Measurements from ENCODE around the gene PKHD1. TPM values are rescaled to one million over a fixed set of nuclear protein-coding genes. Genes with fewer than 3 reads are reported as not detected.

PKHD1 gene
- total RNA-seq, 4 donors from 2014 or later = 0.12 TPM; not detected in 3

DNA sequence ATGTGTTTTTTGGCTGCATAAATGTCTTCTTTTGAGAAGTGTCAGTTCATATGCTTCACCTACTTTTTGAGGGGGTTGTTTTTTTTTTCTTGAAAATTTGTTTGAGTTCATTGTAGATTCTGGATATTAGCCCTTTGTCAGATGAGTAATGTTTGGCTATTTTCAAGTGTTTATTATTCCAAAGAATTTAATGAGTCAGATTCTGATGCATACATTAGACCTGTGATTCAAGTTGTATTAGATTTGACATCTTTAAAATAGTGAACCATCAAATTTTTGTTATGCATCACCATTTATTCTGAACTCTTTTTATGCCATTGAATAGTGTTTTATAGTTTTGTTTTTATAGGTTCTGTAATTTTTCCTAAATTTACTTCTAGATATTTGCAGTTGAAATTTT lies 319.3 kb downstream of the PKHD1 start:
- ATAC-seq (ENCODE audit: low FRiP score) = no peak
- TF ChIP-seq, protein P1, sequence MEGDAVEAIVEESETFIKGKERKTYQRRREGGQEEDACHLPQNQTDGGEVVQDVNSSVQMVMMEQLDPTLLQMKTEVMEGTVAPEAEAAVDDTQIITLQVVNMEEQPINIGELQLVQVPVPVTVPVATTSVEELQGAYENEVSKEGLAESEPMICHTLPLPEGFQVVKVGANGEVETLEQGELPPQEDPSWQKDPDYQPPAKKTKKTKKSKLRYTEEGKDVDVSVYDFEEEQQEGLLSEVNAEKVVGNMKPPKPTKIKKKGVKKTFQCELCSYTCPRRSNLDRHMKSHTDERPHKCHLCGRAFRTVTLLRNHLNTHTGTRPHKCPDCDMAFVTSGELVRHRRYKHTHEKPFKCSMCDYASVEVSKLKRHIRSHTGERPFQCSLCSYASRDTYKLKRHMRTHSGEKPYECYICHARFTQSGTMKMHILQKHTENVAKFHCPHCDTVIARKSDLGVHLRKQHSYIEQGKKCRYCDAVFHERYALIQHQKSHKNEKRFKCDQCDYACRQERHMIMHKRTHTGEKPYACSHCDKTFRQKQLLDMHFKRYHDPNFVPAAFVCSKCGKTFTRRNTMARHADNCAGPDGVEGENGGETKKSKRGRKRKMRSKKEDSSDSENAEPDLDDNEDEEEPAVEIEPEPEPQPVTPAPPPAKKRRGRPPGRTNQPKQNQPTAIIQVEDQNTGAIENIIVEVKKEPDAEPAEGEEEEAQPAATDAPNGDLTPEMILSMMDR (IDR thresholded peaks at IDR 0.05) = no peak
- no peak for DNase-seq (ENCODE audit: low spot score)

DNA sequence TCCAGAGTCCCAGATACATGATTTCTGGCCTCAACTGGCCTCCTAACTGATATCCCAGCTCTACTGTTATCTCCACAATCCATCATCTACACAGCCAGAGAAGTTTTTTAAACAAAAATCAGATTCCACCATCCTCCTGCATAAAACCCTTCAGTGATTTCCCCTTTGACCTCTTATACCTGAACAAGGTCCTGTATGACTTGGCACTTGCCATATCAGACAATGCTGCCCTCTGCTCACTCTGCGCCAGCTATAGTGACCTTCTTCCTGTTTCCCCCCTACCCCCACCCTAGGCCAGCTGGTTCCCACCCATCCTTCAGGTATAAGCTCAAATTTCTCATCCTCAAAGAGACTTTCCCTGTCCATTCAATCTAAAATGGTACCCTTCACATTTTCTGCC lies 322.2 kb downstream of the PKHD1 start:
- DNase-seq (ENCODE audit: low spot score) (no peak), ATAC-seq (ENCODE audit: low FRiP score) (no peak)
- TF ChIP-seq, protein P1 (IDR thresholded peaks at IDR 0.05) = no peak

DNA sequence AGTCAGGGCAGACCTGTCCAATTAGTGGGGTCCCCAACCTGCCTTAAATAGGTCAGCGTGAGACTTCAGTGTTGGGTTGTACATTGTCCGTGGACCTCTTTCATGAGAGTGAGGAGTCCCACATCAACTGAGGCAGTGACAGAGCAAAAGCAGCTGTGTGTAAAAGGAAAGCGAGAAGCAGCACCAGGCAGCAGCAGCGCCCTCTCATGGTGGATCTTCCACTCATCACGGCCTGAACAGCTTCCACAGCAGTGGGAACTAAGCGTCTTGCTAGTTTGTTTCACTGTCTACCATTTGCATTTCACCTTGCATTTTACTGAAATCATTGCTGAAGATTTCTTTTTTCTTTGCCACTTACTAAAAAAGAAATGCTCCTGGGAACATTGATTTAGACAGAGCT lies 333.8 kb downstream of the PKHD1 start:
- ATAC-seq (ENCODE audit: low FRiP score) = no peak
- TF ChIP-seq, protein P1 (IDR thresholded peaks at IDR 0.05) = no peak
- no peak for DNase-seq (ENCODE audit: low spot score)

DNA sequence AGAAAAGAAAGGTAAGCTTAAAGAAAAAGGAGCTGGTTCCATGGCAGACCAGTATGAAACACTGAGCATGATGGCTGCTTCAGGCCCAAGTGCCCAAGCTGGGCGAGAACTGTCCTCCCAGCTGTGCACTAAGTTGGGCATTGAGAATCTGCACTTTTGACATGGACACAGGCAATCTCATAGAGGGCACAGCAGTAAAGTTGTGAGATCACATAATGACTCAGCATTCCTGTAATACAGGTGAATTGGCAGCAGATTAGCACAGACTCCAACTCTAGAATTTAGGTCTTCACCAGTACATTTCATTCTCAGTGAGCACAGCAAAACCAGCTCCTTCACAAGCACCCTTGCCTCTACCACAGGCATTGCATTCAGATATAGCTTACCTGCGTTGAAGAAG lies 343.4 kb downstream of the PKHD1 start:
- TF ChIP-seq, protein P1 (IDR thresholded peaks at IDR 0.05) = no peak
- DNase-seq (ENCODE audit: low spot score) (no peak), ATAC-seq (ENCODE audit: low FRiP score) (no peak)

DNA sequence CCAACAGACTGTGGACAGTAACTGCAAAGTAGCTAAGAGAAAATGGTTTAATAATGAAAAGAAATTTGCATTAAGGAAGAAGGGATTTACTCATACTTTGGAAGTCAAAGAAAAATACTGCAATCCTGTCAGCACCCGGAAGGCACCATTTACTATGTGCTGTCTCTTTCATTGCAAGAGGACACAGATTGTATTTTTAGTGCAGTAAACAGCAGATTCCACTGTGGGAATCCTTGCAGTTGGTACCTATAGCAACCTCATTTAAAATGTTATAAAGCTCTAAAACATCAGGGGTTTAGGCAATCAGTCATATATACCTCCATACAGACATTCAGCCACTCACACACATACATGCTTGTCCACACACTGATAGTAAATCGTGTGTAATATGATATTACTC lies 346.8 kb downstream of the PKHD1 start:
- TF ChIP-seq, protein P1 (IDR thresholded peaks at IDR 0.05) = no peak
- no peak for DNase-seq (ENCODE audit: low spot score)
- no peak for ATAC-seq (ENCODE audit: low FRiP score)

DNA sequence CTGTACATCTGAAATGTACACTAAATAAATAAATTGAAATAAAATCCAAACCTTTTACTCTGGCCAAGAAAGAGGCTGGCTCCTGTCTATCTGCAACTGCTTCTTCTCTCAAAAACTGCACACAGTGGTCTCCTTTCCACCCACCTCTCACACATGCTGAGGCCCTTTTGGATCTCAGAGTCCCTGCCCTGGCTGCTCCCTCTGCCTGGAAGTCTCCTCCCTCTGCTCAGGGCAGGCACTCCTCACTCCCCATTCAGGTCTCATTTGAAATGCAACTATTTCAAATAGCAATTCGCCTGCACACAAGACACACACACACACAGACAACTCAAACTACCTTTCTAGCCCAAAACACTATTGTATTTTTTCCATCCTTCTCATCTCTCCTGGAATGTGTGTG lies 348.8 kb downstream of the PKHD1 start:
- DNase-seq (ENCODE audit: low spot score) = no peak
- TF ChIP-seq, protein P1 (IDR thresholded peaks at IDR 0.05) = no peak
- no peak for ATAC-seq (ENCODE audit: low FRiP score)

DNA sequence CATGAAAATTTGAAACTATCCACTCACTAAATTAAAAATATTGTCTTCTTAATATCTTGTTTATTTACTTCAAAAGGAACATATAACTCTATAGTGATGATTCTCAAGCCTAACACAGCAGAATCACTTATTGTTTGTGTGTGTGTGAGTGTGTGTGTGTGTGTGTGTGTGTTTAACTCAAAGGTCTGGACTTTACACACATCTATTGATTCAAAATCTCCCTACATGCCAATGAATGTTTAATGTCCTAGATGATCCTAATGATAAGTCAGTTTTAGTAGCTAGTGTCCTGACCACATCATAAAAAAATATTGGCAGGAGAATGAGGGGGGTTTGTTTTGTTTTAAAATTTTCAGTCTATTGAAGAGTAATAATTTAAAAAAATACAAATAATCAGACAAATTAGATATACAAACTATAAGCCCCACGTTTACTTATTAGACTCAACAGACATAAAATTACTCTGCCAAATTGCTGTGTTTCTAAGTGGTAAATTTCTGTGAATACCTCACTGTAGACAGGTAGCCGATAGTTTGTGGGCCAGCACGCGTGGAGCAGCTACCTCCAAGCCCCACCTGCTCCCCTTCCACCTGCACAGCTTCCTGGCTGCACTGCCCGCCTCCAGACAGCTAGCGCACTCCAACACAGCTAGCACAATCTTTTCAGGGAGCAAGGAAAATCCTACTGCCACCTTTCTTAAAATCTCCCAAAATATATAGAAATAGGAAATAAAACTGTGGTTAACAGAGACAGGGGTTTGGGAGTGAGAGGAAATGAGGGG lies 349.6 kb downstream of the PKHD1 start:
- ATAC-seq (ENCODE audit: low FRiP score) (no peak), DNase-seq (ENCODE audit: low spot score) (no peak)
- TF ChIP-seq, protein P1 (IDR thresholded peaks at IDR 0.05) = no peak

Measured in omental fat pad (tissue), 4 donors.